H54 (cell line): ENCODE results near the gene AKT1.
"Not testable (repeated sequence)": the region's sequence is repeated elsewhere in the genome, so short reads cannot be mapped to it uniquely, and the experiment has no call there.

Source experiments
- DNase-seq: peaks from one replicate; pipeline ENCODE4 v3.0.0; 2011; ENCODE audit warnings: low spot score, mixed read lengths; ENCODE audit not compliant: insufficient read length
- FAIRE-seq: peaks from 3 replicates; lab custom pipeline; 2011; peaks lifted over from hg19 to GRCh38; lab: Jason Lieb, UNC
- POLR2A ChIP-seq: IDR thresholded peaks from 2 replicates; pipeline ENCODE4 v1.6.1; 2011; ENCODE audit warnings: low read depth, mild to moderate bottlenecking, low read length

Gene AKT1

DNA sequence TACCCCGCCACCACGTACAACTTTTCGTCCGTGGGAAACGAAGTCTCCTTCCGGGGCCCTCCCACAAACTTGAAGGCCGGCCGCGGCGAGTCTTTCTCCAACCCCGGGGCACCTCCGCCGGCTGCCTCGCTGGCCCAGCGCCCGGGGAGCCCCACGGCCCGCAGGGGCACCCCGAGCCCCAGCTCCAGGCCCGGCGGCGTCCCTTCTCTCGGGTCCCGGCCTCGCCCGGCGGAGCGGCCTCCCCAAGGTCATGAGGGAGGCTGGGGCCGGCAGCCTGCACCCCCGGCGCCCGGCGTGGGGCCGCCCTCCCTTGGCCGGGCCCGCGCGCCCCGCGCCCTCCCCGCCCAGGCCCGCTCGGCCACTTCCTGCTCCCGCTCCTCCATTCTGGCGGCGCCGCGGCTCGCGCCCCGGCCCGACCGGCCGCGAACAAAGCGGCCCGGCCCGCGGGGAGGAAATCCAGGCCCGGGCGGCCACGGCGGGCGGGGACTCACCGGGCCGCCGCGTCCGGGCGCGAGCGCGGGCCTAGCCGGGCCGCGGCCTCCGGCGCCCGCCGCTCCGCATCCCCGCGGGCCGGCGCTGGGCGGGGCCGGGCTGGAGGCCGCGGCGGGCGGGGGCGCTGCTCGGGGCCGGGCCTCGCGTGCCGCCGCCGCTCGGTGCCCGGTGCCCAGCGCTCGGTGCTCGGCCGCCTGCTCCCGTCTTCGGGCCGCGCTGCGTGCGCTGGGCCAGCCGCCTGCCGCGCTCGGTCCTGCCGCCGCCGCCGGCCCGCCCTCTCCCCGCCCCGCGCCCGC is at the start of gene AKT1:
Gene AKT1, minus strand, starts transcription at position 756 of the 788 bp plus-strand sequence. CDS start 3,105 bp downstream, outside the sequence.
- DNase-seq (peak; percentile 66), FAIRE-seq (no peak)
- TF ChIP-seq POLR2A, result peak; percentile 60

DNA sequence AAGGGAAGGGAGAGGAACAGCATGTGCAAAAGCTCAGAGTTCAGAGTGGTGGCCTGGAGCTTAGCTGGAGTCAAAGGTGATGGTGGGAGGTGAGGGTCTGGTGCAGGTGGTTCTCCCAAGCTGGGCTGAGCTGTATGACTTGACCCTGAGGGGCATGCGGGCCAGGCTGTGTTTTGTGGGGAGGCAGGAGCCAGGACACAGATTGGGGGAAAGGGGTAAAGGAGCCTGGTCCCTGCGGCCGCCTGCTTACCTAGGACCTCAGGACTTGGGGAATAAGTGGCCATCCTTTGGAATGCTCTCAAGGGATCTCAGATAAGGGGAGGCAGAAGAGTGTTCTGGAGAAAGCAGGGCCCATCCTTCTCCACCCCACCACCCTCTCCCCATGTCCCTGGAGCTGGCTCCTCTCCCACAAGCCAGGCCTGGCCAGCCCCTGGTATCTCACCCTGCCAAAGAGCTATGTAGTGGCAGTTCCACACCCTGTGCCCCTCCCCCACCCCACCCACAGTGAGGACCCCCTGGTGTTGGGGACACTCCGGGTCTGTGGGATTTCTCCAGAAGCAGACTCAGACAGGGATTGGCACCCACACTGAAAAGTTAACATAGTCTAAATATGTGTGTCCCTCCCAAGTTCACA is 49.6 kb upstream of the AKT1 start:
- TF ChIP-seq POLR2A, result no peak
- DNase-seq, result no peak
- FAIRE-seq, result no peak

DNA sequence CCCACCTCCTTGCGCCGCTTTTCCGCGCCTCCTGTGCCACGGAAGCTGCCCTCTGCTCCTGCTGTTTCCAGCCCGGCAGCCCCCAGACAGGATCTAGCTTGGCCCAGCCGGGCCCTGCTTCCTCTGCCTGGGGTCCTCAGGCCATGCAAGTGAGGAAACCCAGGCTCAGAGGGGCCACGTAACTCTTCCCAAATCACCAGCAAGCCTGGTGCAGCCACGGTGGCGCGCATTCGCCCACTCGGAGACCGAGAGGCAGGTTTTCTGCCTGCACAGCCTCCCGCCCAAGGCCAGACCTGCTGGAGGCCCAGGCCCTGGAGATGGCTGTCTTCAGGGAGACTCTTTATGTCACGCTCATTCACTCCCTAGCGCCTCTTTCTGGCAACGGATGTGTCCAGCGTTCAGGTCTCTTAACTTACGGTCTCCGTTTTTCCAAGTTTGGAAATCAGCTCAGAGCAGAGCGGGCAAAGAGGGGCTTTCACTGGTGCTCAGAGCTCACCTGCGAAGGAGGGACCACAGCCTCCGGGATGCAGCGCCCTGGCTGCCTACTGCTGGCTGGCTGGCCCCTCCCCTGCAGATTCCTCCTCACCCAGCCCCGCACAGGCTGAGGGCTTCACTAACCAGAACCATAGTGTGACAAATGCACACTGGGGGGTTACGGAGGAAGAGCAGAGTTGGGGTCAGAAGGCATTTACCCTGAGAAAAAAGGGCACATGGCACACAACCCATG is 48.9 kb upstream of the AKT1 start:
- no peak for FAIRE-seq
- DNase-seq, result no peak
- no peak for TF ChIP-seq POLR2A

DNA sequence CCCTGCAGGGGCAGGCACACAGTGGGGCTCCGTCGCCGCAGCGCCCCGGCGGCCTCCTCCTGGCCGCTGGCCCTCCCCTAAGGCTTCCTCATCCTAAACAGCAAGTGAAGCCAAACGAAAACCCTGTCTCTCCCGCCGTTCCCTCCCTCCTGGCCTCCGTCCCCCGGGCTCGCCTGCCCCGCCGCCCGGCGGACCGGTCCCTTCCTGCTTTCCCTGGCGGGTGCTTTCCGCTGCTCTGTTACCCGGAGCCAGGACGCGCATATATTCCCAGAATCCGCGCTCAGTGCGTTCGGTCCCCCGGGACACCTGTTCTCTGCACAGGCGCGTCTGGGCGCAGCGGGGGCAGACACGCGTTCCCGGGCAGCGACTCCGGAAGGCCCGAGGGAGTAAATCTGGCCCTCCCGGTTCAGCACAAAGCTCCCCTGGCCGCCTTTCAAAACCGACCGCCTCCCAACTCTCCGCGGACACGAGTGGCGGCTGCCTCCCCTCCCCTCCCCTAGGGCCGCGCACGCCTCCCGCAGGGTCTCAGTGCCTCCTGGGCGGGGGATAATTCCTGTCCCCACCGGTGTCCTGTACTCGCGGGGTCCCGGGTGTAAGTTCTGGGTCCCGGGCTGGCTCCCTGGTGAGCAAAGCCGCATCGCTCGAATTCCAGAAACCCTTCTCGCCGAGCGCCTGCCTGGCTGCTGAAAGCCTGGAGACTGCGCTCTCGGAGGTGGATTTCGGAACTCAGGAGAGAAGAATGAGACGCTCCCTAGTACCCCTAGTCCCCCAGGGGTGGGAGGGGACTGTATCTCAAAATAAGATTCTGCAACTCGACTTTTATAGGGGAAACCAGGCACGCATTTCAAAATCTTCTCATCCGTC is 48.1 kb upstream of the AKT1 start:
- FAIRE-seq (no peak), DNase-seq (no peak)

DNA sequence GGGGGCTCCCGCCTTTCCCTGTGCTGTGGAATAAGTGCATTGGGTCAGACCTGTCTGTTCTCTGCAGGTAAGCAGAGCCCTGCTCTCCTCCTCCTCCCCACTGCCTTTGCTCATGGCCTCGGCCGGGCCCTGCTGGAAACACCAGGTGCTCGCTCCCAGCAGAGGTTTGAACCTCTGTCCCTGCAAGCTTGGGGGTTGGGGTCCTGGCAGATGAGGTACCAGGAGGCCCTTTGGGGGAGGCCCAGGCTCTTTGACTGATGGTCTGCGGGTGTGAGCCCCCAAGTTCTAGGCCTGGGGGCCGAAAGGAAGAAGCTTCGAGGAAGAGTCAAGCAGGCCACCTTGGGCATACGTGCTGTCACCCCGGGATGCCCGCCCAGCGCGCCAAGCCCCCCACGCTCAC is 47.5 kb upstream of the AKT1 start:
- DNase-seq (no peak), FAIRE-seq (no peak)
- TF ChIP-seq POLR2A, result no peak

More for the DNA sequence above, 48.1 kb upstream of the AKT1 start:
- no peak for TF ChIP-seq POLR2A

DNA sequence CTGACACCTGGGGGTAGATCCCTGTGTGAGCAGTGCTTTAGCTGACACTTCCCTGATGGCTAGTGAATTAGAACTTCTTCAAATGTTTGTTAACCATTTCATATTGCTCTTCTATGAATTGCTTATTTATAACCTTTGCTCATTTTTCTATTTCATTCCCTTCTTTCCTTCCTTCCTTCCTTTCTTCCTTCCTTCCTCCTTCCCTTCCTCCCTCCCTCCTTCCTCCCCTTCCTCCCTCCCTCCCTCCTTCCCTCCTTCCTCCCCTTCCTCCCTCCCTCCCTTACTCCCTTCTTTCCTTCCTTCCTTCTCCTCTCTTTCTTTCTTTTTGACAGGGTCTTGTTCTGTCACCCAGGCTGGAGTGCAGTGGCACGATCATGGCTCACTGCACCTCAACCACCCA is 46.2 kb upstream of the AKT1 start:
- FAIRE-seq (no peak), DNase-seq (no peak)
- no peak for TF ChIP-seq POLR2A

DNA sequence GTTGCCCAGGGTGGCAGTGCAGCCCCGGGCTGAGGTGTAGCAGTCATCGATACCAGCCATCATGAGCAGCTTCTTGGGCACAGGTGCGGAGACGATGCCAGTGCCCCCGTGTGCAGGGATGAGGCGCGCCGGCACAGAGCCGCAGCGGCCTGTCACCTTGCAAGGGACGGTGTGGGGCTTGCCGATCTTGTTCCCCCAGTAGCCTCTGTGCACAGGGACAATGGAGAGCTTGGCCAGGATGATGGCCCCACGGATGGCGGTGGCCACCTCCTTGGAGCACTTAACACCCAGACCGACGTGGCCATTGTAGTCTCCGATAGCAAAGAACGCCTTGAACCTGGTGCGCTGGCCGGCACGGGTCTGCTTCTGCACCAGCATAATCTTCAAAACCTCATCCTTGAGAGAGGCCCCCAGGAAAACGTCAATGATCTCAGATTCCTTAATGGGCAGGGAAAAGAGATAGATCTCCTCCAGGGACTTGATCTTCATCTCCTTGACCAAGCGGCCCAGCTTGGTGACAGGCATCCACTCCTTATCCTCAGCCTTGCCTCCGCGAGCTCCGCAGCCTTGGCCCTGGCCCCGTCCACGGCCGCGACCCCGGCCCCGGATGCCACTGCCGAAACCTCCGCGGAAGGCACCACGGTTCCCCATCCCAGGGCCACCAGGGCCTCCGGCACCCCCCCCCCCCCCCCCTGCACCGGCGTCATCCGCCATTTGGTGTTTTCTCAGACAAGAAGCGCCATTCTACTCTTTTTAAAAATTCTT is 40.8 kb upstream of the AKT1 start:
- not testable (repeated sequence) for FAIRE-seq, DNase-seq

DNA sequence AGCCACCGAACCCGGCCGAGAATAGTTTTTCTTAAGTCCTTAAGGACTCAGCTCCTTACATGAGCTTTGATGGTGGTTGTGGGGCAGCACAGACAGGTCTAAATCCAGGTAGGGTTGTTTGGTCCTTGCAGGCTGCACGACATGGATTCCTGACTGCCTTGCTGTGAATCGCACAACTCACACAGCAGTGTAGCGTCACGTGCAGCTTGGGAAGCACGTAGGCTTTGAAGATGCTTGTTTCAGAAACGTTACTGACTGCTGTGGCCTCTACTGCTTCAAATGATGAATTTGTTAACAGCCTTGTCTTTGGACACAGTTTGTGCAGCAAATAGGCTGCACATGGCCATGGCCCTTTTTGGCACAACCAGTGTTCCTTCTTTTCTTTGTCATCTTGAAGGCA is 35.2 kb upstream of the AKT1 start:
- DNase-seq (no peak), FAIRE-seq (no peak)
- no peak for TF ChIP-seq POLR2A

DNA sequence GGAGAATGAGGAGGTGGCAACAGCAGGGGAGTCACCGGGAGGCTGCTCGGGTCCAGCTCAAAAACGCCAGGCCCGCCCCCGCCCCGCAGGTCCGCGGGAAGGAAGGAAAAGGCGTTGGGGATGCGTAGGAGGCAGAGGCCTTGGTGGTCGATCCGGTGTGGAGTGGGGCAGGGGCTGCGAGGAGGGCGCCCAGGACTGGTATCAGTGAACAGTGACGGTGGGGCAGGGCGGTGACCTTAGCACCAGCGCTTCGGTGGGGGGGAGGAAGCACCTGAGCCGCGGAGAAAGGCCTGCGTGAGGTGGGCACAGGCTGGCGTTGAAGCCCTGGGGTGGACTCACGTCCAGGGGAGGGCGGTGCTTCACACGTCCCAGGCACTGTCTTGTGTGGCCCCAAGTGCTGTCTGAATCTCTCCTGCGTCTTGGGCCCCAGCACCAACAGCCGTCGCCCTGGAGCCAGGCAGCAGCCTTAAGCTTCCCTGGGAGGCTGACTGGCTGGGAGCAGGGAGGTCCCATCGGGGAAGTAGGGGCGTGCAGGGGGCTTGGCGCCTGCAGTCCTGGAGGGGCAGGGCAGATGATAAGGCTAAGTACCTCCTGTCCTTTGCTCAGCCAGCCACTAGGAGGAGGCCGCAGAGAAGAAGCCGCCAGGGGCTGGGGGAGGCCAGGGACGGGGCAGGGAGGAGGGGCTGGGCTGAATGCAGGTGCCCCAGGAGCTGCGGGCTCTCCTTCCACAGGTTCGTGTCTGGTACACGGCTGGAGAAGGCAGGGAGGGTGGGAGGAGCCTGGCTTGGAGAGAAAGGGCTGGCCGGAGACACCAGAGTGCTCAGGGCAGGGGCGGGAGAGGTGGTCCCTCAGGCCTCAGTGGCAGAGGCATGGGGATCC is 31.9 kb upstream of the AKT1 start:
- no peak for FAIRE-seq
- TF ChIP-seq POLR2A, result no peak
- DNase-seq, result no peak

DNA sequence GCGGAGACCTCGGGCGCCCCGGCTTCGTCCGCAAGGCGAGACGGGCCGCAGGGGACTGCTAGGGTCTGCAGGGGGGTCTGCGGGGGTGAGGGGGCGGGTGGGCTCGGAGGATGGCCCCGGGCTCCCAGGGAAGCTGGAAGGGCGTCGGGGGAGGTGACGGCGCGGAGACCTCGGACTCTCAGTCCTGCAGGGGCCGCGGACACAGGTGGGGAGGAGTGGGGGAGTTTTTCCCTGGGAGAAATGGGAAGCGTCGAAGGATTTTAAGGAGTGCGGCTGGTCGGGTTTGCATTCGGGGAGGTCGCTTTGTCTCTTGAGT is 31.3 kb upstream of the AKT1 start:
- FAIRE-seq (no peak), DNase-seq (no peak)
- no peak for TF ChIP-seq POLR2A

DNA sequence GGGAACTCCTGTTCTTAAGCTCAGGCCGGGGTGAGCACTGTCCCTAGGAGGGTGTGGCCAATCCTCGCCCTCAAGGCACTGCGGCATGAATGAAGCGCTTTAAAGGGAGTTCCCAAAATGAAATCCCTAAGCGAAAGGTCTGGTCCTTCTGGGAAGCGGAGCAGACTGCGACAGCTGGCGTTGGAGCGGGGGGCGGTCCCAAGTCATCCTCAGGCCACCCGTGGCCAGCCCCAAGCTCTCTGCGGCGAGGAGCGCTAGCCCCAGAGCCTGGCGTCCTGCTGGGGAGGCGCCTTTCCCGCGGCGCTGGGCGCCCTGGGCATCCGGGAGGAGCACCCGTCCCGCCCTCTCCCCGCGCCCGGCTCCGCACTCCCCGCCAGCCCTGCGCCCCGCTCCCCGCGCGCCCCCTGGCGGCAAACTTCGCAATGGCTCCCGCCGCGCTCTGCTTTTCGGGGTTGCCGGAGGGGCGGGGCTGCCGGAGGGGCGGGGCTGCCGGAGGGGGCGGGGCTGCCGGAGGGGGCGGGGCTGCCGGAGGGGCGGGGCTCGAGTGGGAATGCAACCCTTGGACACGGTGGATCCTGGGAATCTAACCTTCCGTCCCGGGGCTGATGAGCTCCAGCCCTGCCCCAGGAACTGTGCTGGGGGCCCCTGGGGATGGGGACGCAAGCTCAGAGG is 30.8 kb upstream of the AKT1 start:
- FAIRE-seq (no peak), DNase-seq (peak; percentile 95)
- TF ChIP-seq POLR2A, result 0 out of 2 replicates have a peak, but pooled peaks have one; percentile 18
